GM23338 (cell line): ENCODE results near the gene KCNF1. TPM values are rescaled to one million over a fixed set of nuclear protein-coding genes. Genes with fewer than 3 reads are reported as not detected.

Source experiments
- ATAC-seq: fragments of 200-7000 bp; cut with Tn5 transposase; 3 replicates; pipeline ENCODE4 v1.9.1; 2020
- DNase-seq: peaks from one replicate; pipeline ENCODE4 v3.0.0-alpha.2; 2015; ENCODE audit warnings: low spot score
- H2AFZ ChIP-seq: fragments of 200-600 bp; sonication (generic); 2 replicates; pipeline ENCODE4 v1.8.0; 2016; ENCODE audit warnings: antibody characterized with exemption, mild to moderate bottlenecking, moderate library complexity
- H3F3A ChIP-seq: fragments of 200-600 bp; sonication (generic); replicated peaks from 2 replicates; pipeline ENCODE4 v1.8.0; 2017; ENCODE audit warnings: antibody characterized with exemption, mixed run types, low read depth
- H3K27ac ChIP-seq: fragments of 200-600 bp; sonication (generic); 2 replicates; pipeline ENCODE4 v1.6.1; 2016; ENCODE audit warnings: low read depth
- H3K27me3 ChIP-seq: fragments of 200-600 bp; sonication (generic); 2 replicates; pipeline ENCODE4 v1.8.0; 2016; ENCODE audit warnings: mild to moderate bottlenecking, mixed run types, moderate library complexity; ENCODE audit not compliant: insufficient read depth
- H3K36me3 ChIP-seq: fragments of 200-600 bp; sonication (generic); 2 replicates; pipeline ENCODE4 v1.8.0; 2016; ENCODE audit warnings: mild to moderate bottlenecking; ENCODE audit not compliant: insufficient read depth
- H3K4me1 ChIP-seq: fragments of 200-600 bp; sonication (generic); 2 replicates; pipeline ENCODE4 v1.8.0; 2016; ENCODE audit warnings: mild to moderate bottlenecking, moderate library complexity; ENCODE audit not compliant: insufficient read depth
- H3K4me2 ChIP-seq: fragments of 200-600 bp; sonication (generic); 2 replicates; pipeline ENCODE4 v1.7.1; 2017; ENCODE audit warnings: mixed run types
- H3K4me3 ChIP-seq: fragments of 200-600 bp; sonication (generic); 2 replicates; pipeline ENCODE4 v1.6.1; 2016; ENCODE audit warnings: mixed run types
- H3K79me2 ChIP-seq: fragments of 200-600 bp; sonication (generic); replicated peaks from 2 replicates; pipeline ENCODE4 v1.8.0; 2017; ENCODE audit warnings: mild to moderate bottlenecking; ENCODE audit not compliant: insufficient read depth
- H3K9me2 ChIP-seq: fragments of 200-600 bp; sonication (generic); 2 replicates; pipeline ENCODE4 v1.8.0; 2017; ENCODE audit not compliant: insufficient read depth
- H4K20me1 ChIP-seq: fragments of 200-600 bp; sonication (generic); replicated peaks from 2 replicates; pipeline ENCODE4 v1.8.0; 2017; ENCODE audit warnings: mild to moderate bottlenecking; ENCODE audit not compliant: insufficient read depth
- H3K27ac Mint-ChIP-seq: 2 replicates; pipeline ENCODE4 v1.8.0; 2020; ENCODE audit warnings: inconsistent platforms, mild to moderate bottlenecking, moderate library complexity, mixed read lengths
- H3K27me3 Mint-ChIP-seq: 3 replicates; pipeline ENCODE4 v1.8.0; 2022; ENCODE audit warnings: low read depth, mild to moderate bottlenecking, moderate library complexity, mixed read lengths, inconsistent platforms; ENCODE audit not compliant: insufficient read depth, poor library complexity
- H3K36me3 Mint-ChIP-seq: 3 replicates; pipeline ENCODE4 v1.8.0; 2021; ENCODE audit warnings: low read depth, mild to moderate bottlenecking, inconsistent platforms, moderate library complexity, mixed read lengths
- H3K4me1 Mint-ChIP-seq: 3 replicates; pipeline ENCODE4 v1.8.0; 2020; ENCODE audit warnings: mild to moderate bottlenecking, inconsistent platforms, mixed read lengths
- H3K4me3 Mint-ChIP-seq: 3 replicates; pipeline ENCODE4 v1.8.0; 2021; ENCODE audit warnings: moderate library complexity, mild to moderate bottlenecking, inconsistent platforms, mixed read lengths
- H3K9me3 Mint-ChIP-seq: 3 replicates; pipeline ENCODE4 v1.8.0; 2020; ENCODE audit warnings: moderate library complexity, mild to moderate bottlenecking, inconsistent platforms, mixed read lengths
- CREB1 ChIP-seq: fragments of 250-450 bp; sonication (Bioruptor Pico); IDR thresholded peaks from 2 replicates; pipeline ENCODE4 v1.5.0; 2020; ENCODE audit warnings: low read depth, mild to moderate bottlenecking, moderate library complexity
- EZH2 ChIP-seq: fragments of 200-600 bp; sonication (generic); IDR thresholded peaks from one replicate; pipeline ENCODE4 v1.8.0; 2017; ENCODE audit warnings: antibody characterized with exemption, mild to moderate bottlenecking, low read depth; ENCODE audit not compliant: unreplicated experiment
- EZH2phosphoT487 ChIP-seq: fragments of 200-600 bp; sonication (generic); IDR thresholded peaks from one replicate; pipeline ENCODE4 v1.8.1; 2018; ENCODE audit warnings: antibody characterized with exemption; ENCODE audit not compliant: unreplicated experiment
- JUNB ChIP-seq: IDR thresholded peaks from one replicate; pipeline ENCODE4 v1.6.1; 2016; ENCODE audit warnings: antibody characterized with exemption; ENCODE audit not compliant: unreplicated experiment
- NANOG ChIP-seq: IDR thresholded peaks from 2 replicates; pipeline ENCODE4 v1.6.1; 2016; ENCODE audit warnings: antibody characterized with exemption, borderline replicate concordance
- POLR2AphosphoS5 ChIP-seq: IDR thresholded peaks from 2 replicates; pipeline ENCODE4 v1.6.1; 2016; ENCODE audit warnings: antibody characterized with exemption, low read depth
- STAT1 ChIP-seq: IDR thresholded peaks from one replicate; pipeline ENCODE4 v1.6.1; 2016; ENCODE audit warnings: antibody characterized with exemption; ENCODE audit not compliant: unreplicated experiment
- ZNF114 ChIP-seq: fragments of 250-450 bp; sonication (Bioruptor Pico); IDR thresholded peaks from 2 replicates; pipeline ENCODE4 v1.5.0; 2020; ENCODE audit warnings: mild to moderate bottlenecking, moderate library complexity
- polyA plus RNA-seq: library from polyadenylated mRNA; unstranded; fragments of >200 nt; fragmentation: Nextera tagmentation; extraction: Ambion mirVana; gene quantifications from 2 replicates; pipeline ENCODE4 v1.2.1, GENCODE V29; 2016
- total RNA-seq: library from RNA; depleted of rRNA; stranded (reverse); fragments of >200 nt; shearing (Covaris generic); gene quantifications from 2 replicates; pipeline ENCODE4 v1.2.3, GENCODE V29; 2014
- TF ChIP-seq, protein P1 (sequence below): fragments of 250-450 bp; sonication (Bioruptor Pico); IDR thresholded peaks from 2 replicates; pipeline ENCODE4 v1.5.0; 2020; ENCODE audit warnings: mild to moderate bottlenecking, moderate library complexity
- TF ChIP-seq, protein P2 (sequence below): IDR thresholded peaks from 2 replicates; pipeline ENCODE4 v1.6.1; 2016; ENCODE audit warnings: antibody characterized with exemption

Gene KCNF1
- total and polyA plus RNA-seq, 2 experiments from 2014 or later: 0.11 to 1.5 TPM

DNA sequence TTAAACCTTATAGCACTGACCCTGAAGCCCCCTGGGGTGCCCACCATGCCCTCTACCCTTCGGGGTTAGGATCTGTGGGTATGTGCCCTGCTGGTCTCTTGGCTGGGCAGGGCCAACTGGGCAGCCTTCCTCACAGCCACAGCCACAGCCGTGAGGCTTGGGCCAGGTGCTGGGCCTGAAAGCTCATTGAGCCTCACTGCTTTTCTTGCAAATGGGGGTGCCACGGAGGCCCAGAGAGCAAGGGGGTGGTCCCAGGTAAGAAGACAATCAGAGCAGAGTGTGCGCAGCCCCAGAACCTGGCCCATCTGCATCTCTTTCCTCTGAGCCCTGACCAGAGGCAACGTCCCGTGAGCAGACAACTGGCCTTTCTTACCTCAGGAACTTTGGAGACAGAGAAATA, 34.7 kb downstream of the KCNF1 start (continued):
- TF ChIP-seq, protein P1, sequence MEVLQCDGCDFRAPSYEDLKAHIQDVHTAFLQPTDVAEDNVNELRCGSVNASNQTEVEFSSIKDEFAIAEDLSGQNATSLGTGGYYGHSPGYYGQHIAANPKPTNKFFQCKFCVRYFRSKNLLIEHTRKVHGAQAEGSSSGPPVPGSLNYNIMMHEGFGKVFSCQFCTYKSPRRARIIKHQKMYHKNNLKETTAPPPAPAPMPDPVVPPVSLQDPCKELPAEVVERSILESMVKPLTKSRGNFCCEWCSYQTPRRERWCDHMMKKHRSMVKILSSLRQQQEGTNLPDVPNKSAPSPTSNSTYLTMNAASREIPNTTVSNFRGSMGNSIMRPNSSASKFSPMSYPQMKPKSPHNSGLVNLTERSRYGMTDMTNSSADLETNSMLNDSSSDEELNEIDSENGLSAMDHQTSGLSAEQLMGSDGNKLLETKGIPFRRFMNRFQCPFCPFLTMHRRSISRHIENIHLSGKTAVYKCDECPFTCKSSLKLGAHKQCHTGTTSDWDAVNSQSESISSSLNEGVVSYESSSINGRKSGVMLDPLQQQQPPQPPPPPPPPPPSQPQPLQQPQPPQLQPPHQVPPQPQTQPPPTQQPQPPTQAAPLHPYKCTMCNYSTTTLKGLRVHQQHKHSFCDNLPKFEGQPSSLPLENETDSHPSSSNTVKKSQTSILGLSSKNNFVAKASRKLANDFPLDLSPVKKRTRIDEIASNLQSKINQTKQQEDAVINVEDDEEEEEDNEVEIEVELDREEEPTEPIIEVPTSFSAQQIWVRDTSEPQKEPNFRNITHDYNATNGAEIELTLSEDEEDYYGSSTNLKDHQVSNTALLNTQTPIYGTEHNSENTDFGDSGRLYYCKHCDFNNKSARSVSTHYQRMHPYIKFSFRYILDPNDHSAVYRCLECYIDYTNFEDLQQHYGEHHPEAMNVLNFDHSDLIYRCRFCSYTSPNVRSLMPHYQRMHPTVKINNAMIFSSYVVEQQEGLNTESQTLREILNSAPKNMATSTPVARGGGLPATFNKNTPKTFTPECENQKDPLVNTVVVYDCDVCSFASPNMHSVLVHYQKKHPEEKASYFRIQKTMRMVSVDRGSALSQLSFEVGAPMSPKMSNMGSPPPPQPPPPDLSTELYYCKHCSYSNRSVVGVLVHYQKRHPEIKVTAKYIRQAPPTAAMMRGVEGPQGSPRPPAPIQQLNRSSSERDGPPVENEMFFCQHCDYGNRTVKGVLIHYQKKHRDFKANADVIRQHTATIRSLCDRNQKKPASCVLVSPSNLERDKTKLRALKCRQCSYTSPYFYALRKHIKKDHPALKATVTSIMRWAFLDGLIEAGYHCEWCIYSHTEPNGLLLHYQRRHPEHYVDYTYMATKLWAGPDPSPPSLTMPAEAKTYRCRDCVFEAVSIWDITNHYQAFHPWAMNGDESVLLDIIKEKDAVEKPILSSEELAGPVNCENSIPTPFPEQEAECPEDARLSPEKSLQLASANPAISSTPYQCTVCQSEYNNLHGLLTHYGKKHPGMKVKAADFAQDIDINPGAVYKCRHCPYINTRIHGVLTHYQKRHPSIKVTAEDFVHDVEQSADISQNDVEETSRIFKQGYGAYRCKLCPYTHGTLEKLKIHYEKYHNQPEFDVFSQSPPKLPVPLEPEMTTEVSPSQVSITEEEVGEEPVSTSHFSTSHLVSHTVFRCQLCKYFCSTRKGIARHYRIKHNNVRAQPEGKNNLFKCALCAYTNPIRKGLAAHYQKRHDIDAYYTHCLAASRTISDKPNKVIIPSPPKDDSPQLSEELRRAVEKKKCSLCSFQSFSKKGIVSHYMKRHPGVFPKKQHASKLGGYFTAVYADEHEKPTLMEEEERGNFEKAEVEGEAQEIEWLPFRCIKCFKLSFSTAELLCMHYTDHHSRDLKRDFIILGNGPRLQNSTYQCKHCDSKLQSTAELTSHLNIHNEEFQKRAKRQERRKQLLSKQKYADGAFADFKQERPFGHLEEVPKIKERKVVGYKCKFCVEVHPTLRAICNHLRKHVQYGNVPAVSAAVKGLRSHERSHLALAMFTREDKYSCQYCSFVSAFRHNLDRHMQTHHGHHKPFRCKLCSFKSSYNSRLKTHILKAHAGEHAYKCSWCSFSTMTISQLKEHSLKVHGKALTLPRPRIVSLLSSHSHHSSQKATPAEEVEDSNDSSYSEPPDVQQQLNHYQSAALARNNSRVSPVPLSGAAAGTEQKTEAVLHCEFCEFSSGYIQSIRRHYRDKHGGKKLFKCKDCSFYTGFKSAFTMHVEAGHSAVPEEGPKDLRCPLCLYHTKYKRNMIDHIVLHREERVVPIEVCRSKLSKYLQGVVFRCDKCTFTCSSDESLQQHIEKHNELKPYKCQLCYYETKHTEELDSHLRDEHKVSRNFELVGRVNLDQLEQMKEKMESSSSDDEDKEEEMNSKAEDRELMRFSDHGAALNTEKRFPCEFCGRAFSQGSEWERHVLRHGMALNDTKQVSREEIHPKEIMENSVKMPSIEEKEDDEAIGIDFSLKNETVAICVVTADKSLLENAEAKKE: no peak

DNA sequence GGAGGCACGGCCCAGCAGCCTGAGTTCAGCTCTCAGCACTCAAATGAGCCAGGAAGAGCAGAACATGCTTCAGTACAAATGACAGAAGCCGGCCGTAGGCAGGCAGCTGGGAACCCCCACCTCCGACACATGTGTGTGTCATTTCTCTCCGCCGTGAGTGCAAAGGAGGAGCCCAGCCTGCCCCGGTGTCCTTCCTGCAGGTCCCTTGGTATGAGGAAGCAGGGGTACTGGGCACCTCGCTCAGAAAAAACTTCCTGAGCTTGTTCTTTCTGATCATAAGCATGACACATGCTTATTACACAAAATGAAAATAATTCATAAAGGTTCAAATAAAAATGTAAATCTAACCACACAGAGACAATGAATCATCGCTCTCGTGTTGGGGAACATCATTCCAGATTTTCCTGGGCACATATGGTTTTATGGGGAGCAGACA, 35.3 kb downstream of the KCNF1 start:
- H3K9me3 Mint-ChIP-seq: no peaks in the 10 kb centered on the region; the same call in 1 of the 3 replicates
- H3K27me3 Mint-ChIP-seq: peaks cover 9% of the 10 kb centered on the region
- H3K27ac Mint-ChIP-seq: no peak overlapping the region
- TF ChIP-seq EZH2: no peak
- TF ChIP-seq JUNB: no peak
- TF ChIP-seq POLR2AphosphoS5: no peak
- TF ChIP-seq, protein P1: no peak
- TF ChIP-seq ZNF114 (CRISPR knock-in tag): no peak
- TF ChIP-seq EZH2phosphoT487: no peak
- TF ChIP-seq NANOG: no peak
- no peak for TF ChIP-seq CREB1
- no peak for TF ChIP-seq STAT1
- TF ChIP-seq, protein P2, sequence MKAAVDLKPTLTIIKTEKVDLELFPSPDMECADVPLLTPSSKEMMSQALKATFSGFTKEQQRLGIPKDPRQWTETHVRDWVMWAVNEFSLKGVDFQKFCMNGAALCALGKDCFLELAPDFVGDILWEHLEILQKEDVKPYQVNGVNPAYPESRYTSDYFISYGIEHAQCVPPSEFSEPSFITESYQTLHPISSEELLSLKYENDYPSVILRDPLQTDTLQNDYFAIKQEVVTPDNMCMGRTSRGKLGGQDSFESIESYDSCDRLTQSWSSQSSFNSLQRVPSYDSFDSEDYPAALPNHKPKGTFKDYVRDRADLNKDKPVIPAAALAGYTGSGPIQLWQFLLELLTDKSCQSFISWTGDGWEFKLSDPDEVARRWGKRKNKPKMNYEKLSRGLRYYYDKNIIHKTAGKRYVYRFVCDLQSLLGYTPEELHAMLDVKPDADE: no peak

More for the DNA sequence above, 35.3 kb downstream of the KCNF1 start:
- no peak for ATAC-seq
- H3K79me2 ChIP-seq: no peaks in the 10 kb centered on the region
- no peak overlapping the region for H2AFZ ChIP-seq
- H3K4me2 ChIP-seq: no peak overlapping the region
- H3K36me3 Mint-ChIP-seq: no peaks in the 10 kb centered on the region
- no peaks in the 10 kb centered on the region for H3K9me2 ChIP-seq
- H3K4me1 ChIP-seq: no peaks in the 10 kb centered on the region
- DNase-seq: no peak
- no peaks in the 10 kb centered on the region for H3K36me3 ChIP-seq
- no peak overlapping the region for H3K4me3 Mint-ChIP-seq
- no peak overlapping the region for H3K4me3 ChIP-seq
- no peaks in the 10 kb centered on the region for H3K4me1 Mint-ChIP-seq
- H3K27ac ChIP-seq: no peak overlapping the region
- H4K20me1 ChIP-seq: no peaks in the 10 kb centered on the region
- no peaks in the 10 kb centered on the region for H3K27me3 ChIP-seq
- no peaks in the 10 kb centered on the region for H3F3A ChIP-seq
